Activated CD4-positive, alpha-beta T cell treated with anti-CD3 and anti-CD28 coated beads for 36 hours (primary cell): ENCODE measurements around the gene FLNB. TPM values are rescaled to one million over a fixed set of nuclear protein-coding genes. Genes with fewer than 3 reads are reported as not detected.

Source experiments
- ATAC-seq: fragments of 200-7000 bp; cut with Tn5 transposase; one replicate; pipeline ENCODE4 v1.10.0; 2021; ENCODE audit warnings: mild to moderate bottlenecking, moderate library complexity
- CTCF ChIA-PET: fragments of 350-600 bp; sonication (Branson Sonifier 250); formaldehyde crosslinking; loops from one replicate; lab custom pipeline; 2021; ENCODE audit warnings: antibody characterized with exemption; lab: Charles Lee
- POLR2A ChIA-PET: fragments of 350-600 bp; sonication (Branson Sonifier 250); formaldehyde crosslinking; loops from one replicate; lab custom pipeline; 2021; ENCODE audit warnings: antibody characterized with exemption, inconsistent platforms; lab: Charles Lee
- DNase-seq: peaks from one replicate; pipeline ENCODE4 v3.0.0-alpha.2; 2020
- H3K27ac Mint-ChIP-seq: one replicate; pipeline ENCODE4 v1.8.0; 2021; ENCODE audit warnings: mixed read lengths
- H3K27me3 Mint-ChIP-seq: one replicate; pipeline ENCODE4 v1.8.0; 2021; ENCODE audit warnings: mixed read lengths
- H3K36me3 Mint-ChIP-seq: one replicate; pipeline ENCODE4 v1.8.0; 2021; ENCODE audit warnings: low read depth, mixed read lengths
- H3K4me1 Mint-ChIP-seq: one replicate; pipeline ENCODE4 v1.8.0; 2021; ENCODE audit warnings: mixed read lengths
- H3K4me3 Mint-ChIP-seq: one replicate; pipeline ENCODE4 v1.8.0; 2021; ENCODE audit warnings: mild to moderate bottlenecking, moderate library complexity, mixed read lengths
- H3K9me3 Mint-ChIP-seq: one replicate; pipeline ENCODE4 v1.8.0; 2021; ENCODE audit warnings: low read depth, mixed read lengths
- intact Hi-C, 2 experiments: fragments of 100-400 bp; cut with DNase I in 1 of 2; cut with micrococcal nuclease in 1 of 2; formaldehyde crosslinking; loops; one replicate each; pipeline versions ENCODE4 v1.14.2 to v1.15.1; 2022 to 2024; cut with DNase I, micrococcal nuclease
- total RNA-seq, 2 experiments: library from RNA; stranded (reverse); gene quantifications; one replicate each; pipeline ENCODE4 v1.2.3, GENCODE V29; 2021

Gene FLNB
- total RNA-seq, 2 experiments from 2014 or later, result 25.4 to 29.1 TPM

DNA sequence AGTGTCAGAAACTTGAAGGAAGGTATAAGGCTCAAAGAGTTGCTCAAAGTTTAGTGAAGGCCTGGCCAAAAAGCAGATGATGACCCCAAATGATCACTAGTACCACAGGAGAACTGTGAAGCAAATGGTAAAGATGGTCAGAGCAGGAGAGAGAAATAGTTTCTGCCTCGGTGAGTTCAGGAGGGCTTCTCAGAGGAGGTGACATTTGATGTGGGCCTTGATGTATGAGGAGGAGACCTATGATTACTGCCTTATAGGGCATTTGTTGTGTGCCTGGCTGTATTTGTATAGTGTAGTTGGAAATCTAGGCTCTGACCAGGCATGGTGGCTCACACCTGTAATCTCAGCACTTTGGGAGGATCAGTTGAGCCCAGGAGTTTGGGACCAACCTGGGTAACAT lies 152.2 kb downstream of the FLNB start:
- DNase-seq (no peak), ATAC-seq (no peak)
- Mint-ChIP-seq H3K27me3 (no peaks in the 10 kb centered on the region), H3K36me3 (peaks cover 9% of the 10 kb centered on the region), H3K4me1 (no peaks in the 10 kb centered on the region), H3K9me3 (no peaks in the 10 kb centered on the region), H3K27ac (no peak overlapping the region), H3K4me3 (no peak overlapping the region)
- ChIA-PET CTCF (interaction anchor here (1.4 kb wide), 1 partner anchor 10 kb away, joined by 4 read pairs; no protein-coding TSS in a partner anchor), POLR2A (interaction anchor here (0.6 kb wide), 1 partner anchor 1127 kb away, joined by 6 read pairs; no protein-coding TSS in a partner anchor)
- intact Hi-C loops, result no loop called here

DNA sequence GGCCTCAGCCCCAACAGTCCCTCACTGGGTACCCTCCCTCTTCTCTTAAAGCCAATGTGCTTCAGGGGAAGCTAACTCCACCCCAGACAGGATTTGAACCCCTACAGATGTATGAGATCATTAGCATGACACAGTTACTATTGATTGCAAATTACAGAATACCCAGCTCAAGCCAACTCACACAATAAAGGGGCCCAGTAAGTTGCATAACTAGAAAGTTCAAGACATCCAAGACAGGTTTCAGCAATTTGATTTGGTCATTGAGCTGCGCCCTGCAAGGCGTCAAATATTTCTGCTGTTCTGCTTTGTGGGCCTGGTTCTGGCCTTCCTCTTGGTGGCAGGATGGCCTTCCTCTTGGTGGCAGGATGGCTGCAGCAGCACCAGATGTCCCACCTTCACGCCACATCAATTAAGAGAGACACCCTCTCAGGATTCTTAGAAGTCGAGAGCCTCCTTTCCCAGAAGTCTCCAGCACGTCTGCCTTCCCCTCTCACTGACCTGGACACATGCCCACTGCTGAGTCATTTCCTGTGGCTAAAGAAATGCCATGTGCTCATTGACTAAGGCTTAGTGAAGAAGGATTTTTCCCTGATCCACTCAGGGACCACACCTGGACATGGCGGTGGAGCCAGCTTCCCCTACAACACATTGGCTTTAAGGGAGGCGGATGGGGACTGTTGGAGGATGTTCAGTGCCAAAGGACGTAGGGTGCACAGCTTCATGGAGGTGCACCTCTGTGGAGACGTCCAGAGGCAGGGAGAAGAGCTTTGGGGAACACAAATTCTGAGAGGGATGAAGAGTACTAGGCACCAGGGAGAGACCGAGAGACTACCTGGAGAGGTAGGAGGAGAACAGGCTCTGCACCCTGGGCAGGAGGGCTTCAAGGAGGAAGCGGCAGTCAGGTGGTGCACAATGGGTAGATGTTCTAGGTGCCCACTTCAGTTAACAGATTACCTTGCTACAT lies 153.5 kb downstream of the FLNB start:
- intact Hi-C loops, result no loop called here
- Mint-ChIP-seq H3K4me3 (no peak overlapping the region), H3K27me3 (no peaks in the 10 kb centered on the region), H3K9me3 (no peaks in the 10 kb centered on the region), H3K36me3 (peaks cover 9% of the 10 kb centered on the region), H3K27ac (no peak overlapping the region), H3K4me1 (no peaks in the 10 kb centered on the region)
- POLR2A ChIA-PET, result interaction anchor here (0.6 kb wide), 1 partner anchor 11 kb away, joined by 3 read pairs; no protein-coding TSS in a partner anchor
- ATAC-seq (no peak), DNase-seq (no peak)
- CTCF ChIA-PET, result interaction anchor here (0.8 to 1.4 kb wide), 4 partner anchors 11 to 153 kb away, joined by 3 to 4 read pairs (median 4); partner anchors contain the start of gene FLNB

DNA sequence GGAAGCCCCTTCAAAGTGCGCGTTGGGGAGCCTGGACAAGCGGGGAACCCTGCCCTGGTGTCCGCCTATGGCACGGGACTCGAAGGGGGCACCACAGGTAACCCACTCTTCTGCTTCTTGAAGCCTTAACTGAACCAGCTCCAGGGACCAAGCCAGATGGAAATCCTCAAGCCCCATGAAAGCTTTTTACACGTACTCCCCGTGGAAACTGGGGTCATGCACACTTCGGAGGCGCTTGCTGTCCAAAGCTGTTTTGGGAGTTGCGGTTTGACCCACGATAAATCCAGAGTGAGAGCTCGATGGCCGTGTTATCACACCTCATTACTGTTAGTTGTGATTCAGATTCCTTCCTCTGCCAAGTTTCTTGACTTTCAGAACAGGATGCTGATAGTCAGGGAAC lies 155.0 kb downstream of the FLNB start:
- intact Hi-C loops, result no loop called here
- CTCF ChIA-PET, result no interaction called here
- Mint-ChIP-seq H3K9me3 (no peaks in the 10 kb centered on the region), H3K27me3 (no peaks in the 10 kb centered on the region), H3K4me1 (no peaks in the 10 kb centered on the region), H3K4me3 (no peak overlapping the region), H3K36me3 (peaks cover 9% of the 10 kb centered on the region), H3K27ac (no peak overlapping the region)
- POLR2A ChIA-PET, result no interaction called here
- no peak for DNase-seq
- no peak for ATAC-seq

DNA sequence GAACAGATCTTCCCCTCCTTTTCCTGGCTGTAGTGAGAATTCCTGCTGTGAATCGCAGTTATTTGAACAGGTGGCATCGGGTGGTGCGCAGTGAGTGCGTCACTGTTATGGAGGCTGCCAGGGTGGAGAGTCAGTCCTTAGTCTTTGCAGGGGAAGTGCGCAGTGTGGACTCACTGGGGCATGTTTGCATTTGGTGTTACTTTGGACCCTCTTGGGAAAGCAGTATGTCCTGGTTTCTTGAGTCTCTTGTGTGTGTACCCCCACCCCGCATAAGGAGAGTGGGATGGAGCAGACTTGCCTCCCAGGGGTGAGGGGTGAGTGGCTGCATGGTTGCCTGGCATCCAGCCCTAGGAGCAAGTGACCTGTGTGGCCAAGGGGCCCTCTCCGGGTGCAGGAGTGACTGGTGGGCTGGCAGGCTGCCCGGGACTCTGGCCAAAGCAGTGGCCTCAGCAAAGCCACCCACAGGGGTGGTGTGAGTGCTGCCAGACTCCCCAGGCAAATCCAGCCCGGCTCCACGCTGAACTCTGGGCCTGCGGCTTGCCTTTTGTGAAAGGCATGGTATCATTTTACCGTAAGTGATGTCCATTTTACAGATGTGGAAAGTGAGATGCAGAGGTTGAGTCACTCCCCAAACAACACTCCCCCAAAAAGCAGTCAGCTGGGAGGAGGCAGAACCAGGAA lies 156.1 kb downstream of the FLNB start:
- no peak overlapping the region for H3K4me3 Mint-ChIP-seq
- DNase-seq, result no peak
- ATAC-seq, result no peak
- intact Hi-C loops, result no loop called here
- no peaks in the 10 kb centered on the region for H3K9me3 Mint-ChIP-seq
- H3K27me3 Mint-ChIP-seq, result no peaks in the 10 kb centered on the region
- H3K36me3 Mint-ChIP-seq, result peaks cover 11% of the 10 kb centered on the region
- H3K27ac Mint-ChIP-seq, result no peak overlapping the region
- ChIA-PET POLR2A (no interaction called here), CTCF (interaction anchor here (1.0 to 4.5 kb wide), 3 partner anchors 10 to 156 kb away, joined by 3 to 37 read pairs (median 3); partner anchors contain the start of gene FLNB)
- H3K4me1 Mint-ChIP-seq, result no peaks in the 10 kb centered on the region

DNA sequence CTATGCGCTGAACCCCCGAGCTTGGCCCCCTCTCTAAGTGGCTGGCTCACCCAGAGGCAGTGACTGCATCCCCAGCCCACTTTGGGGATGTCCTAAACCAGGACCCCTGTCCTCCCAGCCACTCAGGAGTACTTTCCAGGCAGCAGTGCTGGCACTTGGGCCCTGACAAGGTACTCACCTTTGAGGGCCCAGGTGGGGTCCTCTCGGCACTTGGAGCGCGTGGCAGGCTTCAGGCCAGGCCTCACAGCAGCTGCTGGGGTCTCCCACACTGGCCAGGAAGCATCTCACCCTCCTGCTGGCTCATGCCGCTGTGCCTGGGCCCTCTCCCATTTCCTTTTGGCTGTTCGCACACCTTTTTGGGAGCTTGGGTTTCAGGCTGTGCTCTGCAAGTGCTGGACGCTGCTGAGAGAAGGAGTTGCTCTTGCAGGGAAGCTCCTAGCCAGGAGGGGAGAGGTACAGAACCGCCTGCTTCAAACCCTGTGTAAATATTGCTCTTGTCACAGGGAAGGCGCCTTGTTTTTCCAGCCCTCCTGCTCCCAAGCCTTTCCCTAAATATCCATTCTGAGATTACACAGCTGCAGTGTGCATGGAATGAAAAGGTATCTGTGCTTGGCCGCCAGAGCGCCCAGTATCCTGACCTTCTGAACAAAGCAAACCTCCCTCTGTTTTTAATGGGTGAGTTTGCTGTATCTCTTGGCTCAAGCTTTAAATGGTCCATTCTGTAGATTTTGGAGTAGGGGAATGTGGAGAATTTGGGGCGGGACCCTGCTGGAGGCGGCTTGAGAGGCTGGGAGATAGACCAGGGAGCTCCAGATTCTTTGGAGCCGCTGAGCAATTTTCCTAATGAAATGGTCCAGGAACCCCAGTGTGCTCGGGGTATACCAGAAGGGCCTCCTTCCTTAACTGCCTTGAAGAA lies 156.9 kb downstream of the FLNB start:
- ChIA-PET POLR2A (no interaction called here), CTCF (interaction anchor here (0.8 to 4.5 kb wide), 9 partner anchors 9 to 203 kb away, joined by 3 to 37 read pairs (median 3); partner anchors contain the start of gene FLNB)
- Mint-ChIP-seq H3K4me3 (no peak overlapping the region), H3K27ac (no peak overlapping the region), H3K36me3 (peaks cover 11% of the 10 kb centered on the region), H3K9me3 (no peaks in the 10 kb centered on the region), H3K27me3 (no peaks in the 10 kb centered on the region), H3K4me1 (no peaks in the 10 kb centered on the region)
- intact Hi-C loops, result no loop called here
- ATAC-seq, result no peak
- DNase-seq, result no peak

DNA sequence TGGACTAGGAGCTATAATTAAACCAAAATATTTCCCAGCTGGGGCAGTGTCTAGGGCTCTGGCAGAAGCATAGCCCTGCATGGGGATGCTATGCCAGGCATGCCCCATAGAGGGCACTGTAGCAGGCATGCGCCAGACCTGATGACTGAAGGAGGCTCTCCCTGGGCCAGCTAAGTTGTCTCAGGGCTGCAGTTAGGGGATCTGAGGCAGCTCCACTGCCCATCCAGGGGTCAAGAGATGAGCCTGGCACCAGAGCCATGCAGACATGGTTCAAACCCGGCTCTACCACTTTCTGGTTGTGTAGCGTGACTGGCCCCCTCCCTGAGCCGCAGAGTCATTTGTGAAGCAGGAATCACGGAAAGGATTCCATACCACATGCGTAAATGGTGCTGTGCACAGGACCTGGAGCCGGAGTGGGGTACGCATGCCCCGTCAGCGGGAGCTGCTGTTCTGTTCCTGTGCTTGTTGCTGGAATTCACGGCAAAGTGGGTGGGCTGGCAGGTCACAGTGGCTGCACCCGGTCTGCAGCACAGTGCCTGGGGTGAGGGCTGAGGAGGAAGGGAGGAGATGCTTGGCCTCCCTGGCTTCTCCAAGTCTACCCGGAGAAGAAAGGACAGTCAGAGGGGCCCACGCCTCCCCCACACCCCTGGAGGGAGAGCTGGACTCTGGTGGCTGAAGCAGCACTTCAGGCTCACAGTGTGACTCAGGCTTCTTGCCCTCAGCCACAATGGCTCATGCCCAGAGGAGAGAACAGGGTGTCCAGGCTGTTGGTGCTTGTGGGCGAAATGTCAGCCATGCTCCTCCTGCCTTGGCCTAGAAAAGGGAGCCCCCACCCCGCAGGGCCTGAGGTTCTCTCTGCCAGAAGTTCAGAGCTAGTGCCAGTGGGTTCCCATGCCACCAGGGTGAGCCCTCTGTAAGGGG lies 159.5 kb downstream of the FLNB start:
- DNase-seq, result peak; percentile 83

DNA sequence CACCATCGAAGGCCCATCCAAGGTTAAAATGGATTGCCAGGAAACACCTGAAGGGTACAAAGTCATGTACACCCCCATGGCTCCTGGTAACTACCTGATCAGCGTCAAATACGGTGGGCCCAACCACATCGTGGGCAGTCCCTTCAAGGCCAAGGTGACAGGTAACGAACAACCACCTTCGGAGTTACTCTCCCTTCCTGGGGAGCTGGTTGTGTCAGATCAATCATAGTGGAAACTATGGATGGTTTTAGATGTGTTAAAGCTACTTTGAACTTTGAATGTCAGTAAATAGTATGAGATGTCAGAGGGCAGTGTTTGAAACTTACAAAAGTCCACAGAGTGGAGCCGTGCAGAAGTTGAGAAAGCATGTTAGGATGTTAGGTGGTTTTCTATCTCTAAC lies 160.3 kb downstream of the FLNB start:
- H3K27ac Mint-ChIP-seq, result no peak overlapping the region
- DNase-seq, result no peak
- ATAC-seq, result no peak
- H3K9me3 Mint-ChIP-seq, result no peaks in the 10 kb centered on the region
- no peaks in the 10 kb centered on the region for H3K27me3 Mint-ChIP-seq
- ChIA-PET CTCF (interaction anchor here (0.6 to 4.5 kb wide), 10 partner anchors 10 to 569 kb away, joined by 3 to 37 read pairs (median 3); no protein-coding TSS in a partner anchor), POLR2A (no interaction called here)
- intact Hi-C loops, result no loop called here
- H3K4me1 Mint-ChIP-seq, result no peaks in the 10 kb centered on the region
- no peak overlapping the region for H3K4me3 Mint-ChIP-seq
- peaks cover 2% of the 10 kb centered on the region for H3K36me3 Mint-ChIP-seq

More for the DNA sequence above, 159.5 kb downstream of the FLNB start:
- Mint-ChIP-seq H3K9me3 (no peaks in the 10 kb centered on the region), H3K36me3 (peaks cover 4% of the 10 kb centered on the region), H3K4me3 (no peak overlapping the region), H3K4me1 (no peaks in the 10 kb centered on the region), H3K27ac (no peak overlapping the region), H3K27me3 (no peaks in the 10 kb centered on the region)
- ChIA-PET POLR2A (no interaction called here), CTCF (interaction anchor here (0.5 to 4.5 kb wide), 30 partner anchors 8 to 881 kb away, joined by 3 to 37 read pairs (median 4); no protein-coding TSS in a partner anchor)
- intact Hi-C loops, result no loop called here
- peak; percentile 98 for ATAC-seq

DNA sequence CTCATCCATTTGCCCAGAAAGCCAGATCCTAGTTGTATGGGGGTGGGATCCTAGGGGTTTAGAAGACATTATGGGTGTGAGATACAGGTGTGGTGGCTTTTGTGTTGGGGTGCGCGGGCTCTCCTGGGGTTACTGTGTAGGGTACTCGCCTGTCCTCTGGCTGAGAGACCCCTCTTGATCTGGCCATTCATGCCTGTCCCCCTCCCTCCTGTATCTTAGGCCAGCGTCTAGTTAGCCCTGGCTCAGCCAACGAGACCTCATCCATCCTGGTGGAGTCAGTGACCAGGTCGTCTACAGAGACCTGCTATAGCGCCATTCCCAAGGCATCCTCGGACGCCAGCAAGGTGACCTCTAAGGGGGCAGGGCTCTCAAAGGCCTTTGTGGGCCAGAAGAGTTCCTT lies 161.1 kb downstream of the FLNB start:
- no peak for ATAC-seq
- POLR2A ChIA-PET, result no interaction called here
- no peaks in the 10 kb centered on the region for H3K27me3 Mint-ChIP-seq
- no peaks in the 10 kb centered on the region for H3K9me3 Mint-ChIP-seq
- no peak for DNase-seq
- CTCF ChIA-PET, result no interaction called here
- intact Hi-C loops, result no loop called here
- no peak overlapping the region for H3K27ac Mint-ChIP-seq
- H3K4me3 Mint-ChIP-seq, result no peak overlapping the region
- no peaks in the 10 kb centered on the region for H3K4me1 Mint-ChIP-seq
- peaks cover 2% of the 10 kb centered on the region for H3K36me3 Mint-ChIP-seq

DNA sequence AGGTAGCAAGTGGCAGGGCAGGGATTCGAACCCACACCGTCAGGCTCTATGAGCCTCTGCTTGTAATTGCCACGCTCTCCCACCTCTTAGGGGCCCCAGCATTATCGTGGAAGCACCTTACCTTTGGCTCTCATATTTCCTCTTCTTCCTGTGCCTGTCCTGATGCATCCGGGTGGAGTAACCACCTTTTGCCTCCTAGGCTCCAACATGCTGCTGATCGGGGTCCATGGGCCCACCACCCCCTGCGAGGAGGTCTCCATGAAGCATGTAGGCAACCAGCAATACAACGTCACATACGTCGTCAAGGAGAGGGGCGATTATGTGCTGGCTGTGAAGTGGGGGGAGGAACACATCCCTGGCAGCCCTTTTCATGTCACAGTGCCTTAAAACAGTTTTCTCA lies 162.2 kb downstream of the FLNB start:
- Mint-ChIP-seq H3K4me1 (no peaks in the 10 kb centered on the region), H3K36me3 (peaks cover 2% of the 10 kb centered on the region), H3K27ac (no peak overlapping the region), H3K4me3 (no peak overlapping the region), H3K9me3 (no peaks in the 10 kb centered on the region), H3K27me3 (no peaks in the 10 kb centered on the region)
- intact Hi-C loops, result loop anchor here in 1 of 2 experiments (5.0 kb wide), 1 partner anchor 208 kb away; no protein-coding TSS in a partner anchor
- no peak for ATAC-seq
- ChIA-PET POLR2A (no interaction called here), CTCF (no interaction called here)
- no peak for DNase-seq

DNA sequence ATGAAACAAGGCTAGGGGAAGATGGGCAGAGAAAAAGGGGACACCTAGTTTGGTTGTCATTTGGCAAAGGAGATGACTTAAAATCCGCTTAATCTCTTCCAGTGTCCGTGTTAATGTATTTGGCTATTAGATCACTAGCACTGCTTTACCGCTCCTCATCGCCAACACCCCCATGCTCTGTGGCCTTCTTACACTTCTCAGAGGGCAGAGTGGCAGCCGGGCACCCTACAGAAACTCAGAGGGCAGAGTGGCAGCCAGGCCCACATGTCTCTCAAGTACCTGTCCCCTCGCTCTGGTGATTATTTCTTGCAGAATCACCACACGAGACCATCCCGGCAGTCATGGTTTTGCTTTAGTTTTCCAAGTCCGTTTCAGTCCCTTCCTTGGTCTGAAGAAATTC lies 162.9 kb downstream of the FLNB start:
- Mint-ChIP-seq H3K9me3 (no peaks in the 10 kb centered on the region), H3K4me1 (no peaks in the 10 kb centered on the region), H3K4me3 (no peak overlapping the region), H3K27me3 (no peaks in the 10 kb centered on the region), H3K36me3 (peaks cover 2% of the 10 kb centered on the region), H3K27ac (no peak overlapping the region)
- POLR2A ChIA-PET, result no interaction called here
- intact Hi-C loops, result loop anchor here in 1 of 2 experiments (5.0 kb wide), 1 partner anchor 209 kb away; no protein-coding TSS in a partner anchor
- CTCF ChIA-PET, result interaction anchor here (1.2 kb wide), 1 partner anchor 164 kb away, joined by 3 read pairs; no protein-coding TSS in a partner anchor
- DNase-seq (no peak), ATAC-seq (no peak)
